Measurements from ENCODE around the gene FHIT. TPM values are rescaled to one million over a fixed set of nuclear protein-coding genes. Genes with fewer than 3 reads are reported as not detected.

The FHIT gene
- total RNA-seq, 4 donors from 2014 or later = 4.6 to 6.1 (median 5.7) TPM

- H3K4me3 ChIP-seq = no peak overlapping the region
- DNase-seq (ENCODE audit: extremely low spot score) = no peak
- no peak overlapping the region for H3K27ac ChIP-seq (replicated peaks in 1 of 4)
- no peaks in the 10 kb centered on the region for H3K36me3 ChIP-seq
- WGBS = 93% methylated on average over 4 of the region's 4 CpGs
- TF ChIP-seq POLR2A (IDR thresholded peaks at IDR 0.05; ENCODE audit: low read depth) (no peak), EP300 (IDR thresholded peaks at IDR 0.05) (no peak), POLR2AphosphoS5 (IDR thresholded peaks at IDR 0.05) (no peak)
- TF ChIP-seq, protein P1, sequence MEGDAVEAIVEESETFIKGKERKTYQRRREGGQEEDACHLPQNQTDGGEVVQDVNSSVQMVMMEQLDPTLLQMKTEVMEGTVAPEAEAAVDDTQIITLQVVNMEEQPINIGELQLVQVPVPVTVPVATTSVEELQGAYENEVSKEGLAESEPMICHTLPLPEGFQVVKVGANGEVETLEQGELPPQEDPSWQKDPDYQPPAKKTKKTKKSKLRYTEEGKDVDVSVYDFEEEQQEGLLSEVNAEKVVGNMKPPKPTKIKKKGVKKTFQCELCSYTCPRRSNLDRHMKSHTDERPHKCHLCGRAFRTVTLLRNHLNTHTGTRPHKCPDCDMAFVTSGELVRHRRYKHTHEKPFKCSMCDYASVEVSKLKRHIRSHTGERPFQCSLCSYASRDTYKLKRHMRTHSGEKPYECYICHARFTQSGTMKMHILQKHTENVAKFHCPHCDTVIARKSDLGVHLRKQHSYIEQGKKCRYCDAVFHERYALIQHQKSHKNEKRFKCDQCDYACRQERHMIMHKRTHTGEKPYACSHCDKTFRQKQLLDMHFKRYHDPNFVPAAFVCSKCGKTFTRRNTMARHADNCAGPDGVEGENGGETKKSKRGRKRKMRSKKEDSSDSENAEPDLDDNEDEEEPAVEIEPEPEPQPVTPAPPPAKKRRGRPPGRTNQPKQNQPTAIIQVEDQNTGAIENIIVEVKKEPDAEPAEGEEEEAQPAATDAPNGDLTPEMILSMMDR (IDR thresholded peaks at IDR 0.05) = no peak
- H3K27me3 ChIP-seq = no peaks in the 10 kb centered on the region
- H3K9me3 ChIP-seq = no peaks in the 10 kb centered on the region
- intact Hi-C loops (cut with DNase I) = no loop called here
- no peaks in the 10 kb centered on the region for H3K4me1 ChIP-seq
These were observed 1063.9 kb downstream of the FHIT start for GRCh38 chr3:60187343-60187742.

GRCh38 chr3:60186359-60186758 lies 1064.9 kb downstream of the FHIT start:
- no peak overlapping the region for H3K27ac ChIP-seq (replicated peaks in 1 of 4)
- TF ChIP-seq POLR2A (IDR thresholded peaks at IDR 0.05; ENCODE audit: low read depth) (no peak), EP300 (IDR thresholded peaks at IDR 0.05) (no peak), POLR2AphosphoS5 (IDR thresholded peaks at IDR 0.05) (no peak)
- TF ChIP-seq, protein P1 (IDR thresholded peaks at IDR 0.05) = no peak
- H3K36me3 ChIP-seq = no peaks in the 10 kb centered on the region
- no peaks in the 10 kb centered on the region for H3K4me1 ChIP-seq
- no peaks in the 10 kb centered on the region for H3K27me3 ChIP-seq
- DNase-seq (ENCODE audit: extremely low spot score) = no peak
- H3K4me3 ChIP-seq = no peak overlapping the region
- intact Hi-C loops (cut with DNase I) = no loop called here
- no peaks in the 10 kb centered on the region for H3K9me3 ChIP-seq
- 83% methylated on average over 4 of the region's 4 CpGs for WGBS

DNA sequence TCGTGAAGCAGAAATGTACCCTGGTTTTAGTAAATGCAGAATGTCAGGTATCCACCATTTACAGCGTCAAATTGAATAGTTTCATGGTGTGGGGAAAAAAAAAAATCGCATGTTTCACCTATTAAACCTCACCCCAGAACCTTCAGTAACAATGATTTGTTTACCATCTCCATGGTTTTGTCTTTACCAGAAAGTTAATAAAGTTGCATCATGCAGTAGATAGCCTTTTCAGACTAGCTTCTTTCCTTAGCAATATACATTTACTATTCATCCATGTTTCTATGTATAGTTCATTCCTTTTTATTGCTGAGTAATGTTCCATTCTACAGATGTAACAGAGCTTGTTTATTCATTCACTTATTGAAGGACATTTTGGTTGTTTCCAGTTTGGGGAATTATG lies 1066.1 kb downstream of the FHIT start:
- Histone ChIP-seq H3K9me3 (no peaks in the 10 kb centered on the region), H3K36me3 (no peaks in the 10 kb centered on the region), H3K4me1 (no peaks in the 10 kb centered on the region), H3K27me3 (no peaks in the 10 kb centered on the region), H3K27ac (replicated peaks in 1 of 4) (no peak overlapping the region), H3K4me3 (no peak overlapping the region)
- intact Hi-C loops (cut with DNase I) = no loop called here
- 94% methylated on average over 3 of the region's 3 CpGs for WGBS
- TF ChIP-seq POLR2A (IDR thresholded peaks at IDR 0.05; ENCODE audit: low read depth) = no peak
- no peak for DNase-seq (ENCODE audit: extremely low spot score)

DNA sequence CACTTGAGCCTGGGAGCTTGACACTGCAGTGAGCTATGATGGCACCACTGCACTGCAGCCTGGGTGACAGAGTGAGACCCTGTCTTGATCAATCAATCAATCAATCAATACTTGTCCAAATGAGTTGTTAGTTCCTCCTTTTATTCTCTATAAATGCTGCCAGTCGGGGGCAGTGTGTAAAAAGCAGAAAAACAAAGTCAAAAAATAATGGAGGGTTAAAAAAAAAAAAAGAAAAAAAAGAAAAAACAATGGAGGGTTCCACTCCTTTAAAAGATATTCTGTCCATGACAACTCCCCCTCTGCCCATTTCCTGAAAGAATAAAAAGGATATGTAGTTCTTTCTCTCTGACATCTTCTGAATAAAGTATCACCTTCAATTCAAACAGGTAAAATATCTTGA lies 1068.6 kb downstream of the FHIT start:
- intact Hi-C loops (cut with DNase I) = no loop called here
- Histone ChIP-seq H3K27me3 (no peaks in the 10 kb centered on the region), H3K9me3 (no peaks in the 10 kb centered on the region), H3K27ac (replicated peaks in 1 of 4) (no peak overlapping the region), H3K4me1 (no peaks in the 10 kb centered on the region), H3K4me3 (no peak overlapping the region), H3K36me3 (no peaks in the 10 kb centered on the region)
- DNase-seq (ENCODE audit: extremely low spot score) = no peak
- WGBS = 84% methylated on average over 1 of the region's 1 CpG
- TF ChIP-seq, protein P1 (IDR thresholded peaks at IDR 0.05) = no peak
- TF ChIP-seq EP300 (IDR thresholded peaks at IDR 0.05) (no peak), POLR2A (IDR thresholded peaks at IDR 0.05; ENCODE audit: low read depth) (no peak), POLR2AphosphoS5 (IDR thresholded peaks at IDR 0.05) (no peak)

GRCh38 chr3:60178931-60179653 lies 1072.2 kb downstream of the FHIT start:
- H3K27ac ChIP-seq (replicated peaks in 1 of 4) = no peak overlapping the region
- H3K36me3 ChIP-seq = no peaks in the 10 kb centered on the region
- no peaks in the 10 kb centered on the region for H3K9me3 ChIP-seq
- no peak overlapping the region for H3K4me3 ChIP-seq
- no peak for DNase-seq (ENCODE audit: extremely low spot score)
- H3K4me1 ChIP-seq = no peaks in the 10 kb centered on the region
- no peak for TF ChIP-seq POLR2AphosphoS5 (IDR thresholded peaks at IDR 0.05)
- TF ChIP-seq, protein P1 (IDR thresholded peaks at IDR 0.05) = no peak
- no peak for TF ChIP-seq EP300 (IDR thresholded peaks at IDR 0.05)
- no peak for TF ChIP-seq POLR2A (IDR thresholded peaks at IDR 0.05; ENCODE audit: low read depth)
- no peaks in the 10 kb centered on the region for H3K27me3 ChIP-seq
- intact Hi-C loops (cut with DNase I) = no loop called here
- WGBS = 91% methylated on average over 8 of the region's 8 CpGs

All from esophagus muscularis mucosa (tissue), 4 donors.